Right lobe of liver (tissue), 6 donors: ENCODE measurements around the gene ADISSP. TPM values are rescaled to one million over a fixed set of nuclear protein-coding genes. Genes with fewer than 3 reads are reported as not detected.

Experiments
- ATAC-seq, 4 donors: fragments of 200-7000 bp; cut with Tn5 transposase; one replicate each; pipeline ENCODE4 v1.9.1; 2020; ENCODE audit warnings: mild to moderate bottlenecking in 4 of 4, moderate library complexity in 4 of 4
- DNase-seq, 3 donors: peaks; one replicate each; pipeline ENCODE4 v3.0.0-alpha.2; 2020
- H3K27ac ChIP-seq, 3 donors: fragments of 200-600 bp; one replicate each; pipeline ENCODE4 v1.8.0; 2022
- H3K27me3 ChIP-seq, 2 donors: fragments of 200-600 bp; one replicate each; pipeline ENCODE4 v1.8.0; 2022
- H3K36me3 ChIP-seq, 4 donors: fragments of 200-600 bp; sonication (generic) in 1 of 4; one replicate each; pipeline versions ENCODE4 v1.5.1 to v1.8.0; 2017 to 2022; ENCODE audit warnings: control low read depth in 1 of 4
- H3K4me1 ChIP-seq, 4 donors: fragments of 200-600 bp; sonication (generic) in 1 of 4; one replicate each; pipeline versions ENCODE4 v1.5.1 to v1.8.0; 2017 to 2022; ENCODE audit warnings: control low read depth in 1 of 4
- H3K4me3 ChIP-seq, 3 donors: fragments of 200-600 bp; one replicate each; pipeline ENCODE4 v1.8.0; 2022
- H3K9me3 ChIP-seq, 4 donors: fragments of 200-600 bp; sonication (generic) in 1 of 4; one replicate each; pipeline versions ENCODE4 v1.5.1 to v1.8.0; 2017 to 2022; ENCODE audit warnings: control low read depth in 1 of 4
- POLR2A ChIP-seq: fragments of 450-650 bp; IDR thresholded peaks from one replicate; pipeline ENCODE4 v1.6.1; 2017; ENCODE audit warnings: antibody characterized with exemption, mild to moderate bottlenecking
- WGBS: methylation state at CpG from one replicate; pipeline ENCODE4 v1.1.6; 2018; ENCODE audit warnings: low coverage, low lambda C conversion rate; ENCODE audit not compliant: insufficient coverage; ENCODE audit errors: missing lambda C conversion rate; 5-methylcytosine and 5-hydroxymethylcytosine counted together
- intact Hi-C, 2 donors: fragments of 100-400 bp; cut with DNase I; formaldehyde crosslinking; loops; one replicate each; pipeline versions ENCODE4 v1.11.2 to v1.14.1; 2022
- total RNA-seq, 6 experiments: library from RNA; depleted of rRNA in 2 of 6; stranded (reverse); fragments of >200 nt in 2 of 6; fragmentation: NEBNext Ultra II Directional in 3 of 6; extraction: Animal tissue kit (Norgen Biotek cat#: 25700) in 3 of 6; gene quantifications; one replicate each; pipeline versions ENCODE4 v1.1.0 to v1.2.4, GENCODE V29; 2016 to 2023
- TF ChIP-seq, protein P1 (sequence below), 4 donors: fragments of 200-600 bp in 3 of 4; fragments of 450-650 bp in 1 of 4; IDR thresholded peaks; one replicate each; pipeline versions ENCODE4 v1.5.1 to v1.8.0; 2016 to 2022; ENCODE audit warnings: antibody characterized with exemption in 4 of 4, mild to moderate bottlenecking in 2 of 4
- donor health status: DM: no; HTN: yes; CAD: no.
- donor health status: DM: no; HTN: no; CAD: no.
- donor health status: DM: no; HTN: no; CAD: no.
- donor health status: DM: no; HTN: yes; CAD: no.
- donor health status: DM: no; HTN: yes; CAD: no.

ADISSP gene
- total RNA-seq, 6 experiments from 2014 or later = 9.6 to 11.7 (median 9.9) TPM

DNA sequence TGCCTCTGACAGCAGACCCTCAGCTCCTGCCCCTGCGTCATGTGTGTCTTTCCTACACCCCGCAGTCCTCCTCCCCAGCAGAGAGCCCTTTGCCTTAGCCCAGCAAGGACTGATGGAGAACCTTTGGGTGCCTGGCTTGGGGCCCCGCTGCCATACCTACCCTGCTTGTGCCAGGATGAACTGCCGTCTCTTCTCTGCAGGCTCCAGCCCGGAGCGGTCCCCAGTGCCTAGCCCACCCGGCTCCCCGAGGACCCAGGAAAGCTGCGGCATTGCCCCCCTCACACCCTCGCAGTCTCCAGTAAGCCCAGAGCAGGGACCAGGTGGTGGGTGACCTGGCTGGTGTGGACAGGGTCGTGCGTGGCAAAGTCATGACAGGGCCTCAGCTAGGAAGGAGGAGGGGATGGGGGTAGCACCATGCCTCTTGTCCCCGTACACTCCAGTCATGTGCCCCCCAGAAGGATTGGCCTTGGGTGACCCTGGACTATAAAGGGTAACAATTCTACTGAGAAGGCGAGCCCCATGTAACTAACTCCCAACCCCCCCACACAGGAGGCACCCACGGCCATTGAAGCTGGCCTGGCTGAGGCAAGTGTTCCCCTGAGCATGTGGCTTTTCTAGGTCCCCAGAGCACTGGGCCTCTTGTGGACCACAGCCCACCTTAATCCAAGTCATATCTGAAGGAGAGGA lies 26.8 kb downstream of the ADISSP start:
- H3K4me1 ChIP-seq = peaks cover 0 to 37% (median 6%) of the 10 kb centered on the region in 4 donors
- H3K4me3 ChIP-seq = no peak overlapping the region
- no peaks in the 10 kb centered on the region for H3K27me3 ChIP-seq
- no peak for ATAC-seq
- H3K27ac ChIP-seq = no peak overlapping the region
- intact Hi-C loops = no loop called here
- no peaks in the 10 kb centered on the region for H3K36me3 ChIP-seq
- WGBS = 97% methylated on average over 4 of the region's 15 CpGs
- no peak for DNase-seq
- TF ChIP-seq POLR2A = no peak
- TF ChIP-seq, protein P1, sequence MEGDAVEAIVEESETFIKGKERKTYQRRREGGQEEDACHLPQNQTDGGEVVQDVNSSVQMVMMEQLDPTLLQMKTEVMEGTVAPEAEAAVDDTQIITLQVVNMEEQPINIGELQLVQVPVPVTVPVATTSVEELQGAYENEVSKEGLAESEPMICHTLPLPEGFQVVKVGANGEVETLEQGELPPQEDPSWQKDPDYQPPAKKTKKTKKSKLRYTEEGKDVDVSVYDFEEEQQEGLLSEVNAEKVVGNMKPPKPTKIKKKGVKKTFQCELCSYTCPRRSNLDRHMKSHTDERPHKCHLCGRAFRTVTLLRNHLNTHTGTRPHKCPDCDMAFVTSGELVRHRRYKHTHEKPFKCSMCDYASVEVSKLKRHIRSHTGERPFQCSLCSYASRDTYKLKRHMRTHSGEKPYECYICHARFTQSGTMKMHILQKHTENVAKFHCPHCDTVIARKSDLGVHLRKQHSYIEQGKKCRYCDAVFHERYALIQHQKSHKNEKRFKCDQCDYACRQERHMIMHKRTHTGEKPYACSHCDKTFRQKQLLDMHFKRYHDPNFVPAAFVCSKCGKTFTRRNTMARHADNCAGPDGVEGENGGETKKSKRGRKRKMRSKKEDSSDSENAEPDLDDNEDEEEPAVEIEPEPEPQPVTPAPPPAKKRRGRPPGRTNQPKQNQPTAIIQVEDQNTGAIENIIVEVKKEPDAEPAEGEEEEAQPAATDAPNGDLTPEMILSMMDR (IDR thresholded peaks at IDR 0.05) = no peak
- H3K9me3 ChIP-seq = no peaks in the 10 kb centered on the region

DNA sequence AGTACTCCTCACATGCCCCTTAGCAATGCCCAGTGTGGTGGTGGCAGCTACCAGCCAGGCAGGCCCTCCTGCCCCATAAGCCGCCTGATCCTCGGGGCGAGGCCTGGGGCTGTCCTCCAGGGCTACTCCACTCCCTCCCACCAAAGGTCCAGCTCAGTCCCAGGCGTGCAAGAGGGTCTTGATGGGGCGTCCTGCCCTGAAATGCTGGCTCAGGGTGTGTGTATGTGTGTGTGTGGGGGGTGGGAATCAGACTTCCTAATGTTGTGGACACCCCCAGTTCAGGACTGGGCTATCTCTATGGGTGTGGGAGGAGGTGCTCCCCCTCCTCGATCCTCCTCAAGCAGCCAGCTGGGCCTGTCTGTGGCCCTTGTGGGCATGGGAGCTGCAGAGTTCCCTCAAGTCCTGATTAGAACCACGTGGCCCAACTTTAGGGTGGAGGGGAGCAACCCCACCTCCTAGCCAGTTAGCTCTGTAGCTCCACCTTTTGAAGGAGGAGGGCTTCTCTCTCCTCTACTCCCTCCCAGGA lies 27.6 kb downstream of the ADISSP start:
- Histone ChIP-seq H3K27me3 (no peaks in the 10 kb centered on the region), H3K4me3 (no peak overlapping the region), H3K36me3 (no peaks in the 10 kb centered on the region), H3K4me1 (peaks cover 0 to 37% (median 6%) of the 10 kb centered on the region in 4 donors), H3K9me3 (no peaks in the 10 kb centered on the region), H3K27ac (peak overlapping the region in 2 of 3 donors; percentile 27 to 36)
- intact Hi-C loops = no loop called here
- DNase-seq (no peak), ATAC-seq (no peak)
- WGBS = 60% methylated on average over 1 of the region's 7 CpGs
- TF ChIP-seq, protein P1 (IDR thresholded peaks at IDR 0.05) = no peak
- no peak for TF ChIP-seq POLR2A

DNA sequence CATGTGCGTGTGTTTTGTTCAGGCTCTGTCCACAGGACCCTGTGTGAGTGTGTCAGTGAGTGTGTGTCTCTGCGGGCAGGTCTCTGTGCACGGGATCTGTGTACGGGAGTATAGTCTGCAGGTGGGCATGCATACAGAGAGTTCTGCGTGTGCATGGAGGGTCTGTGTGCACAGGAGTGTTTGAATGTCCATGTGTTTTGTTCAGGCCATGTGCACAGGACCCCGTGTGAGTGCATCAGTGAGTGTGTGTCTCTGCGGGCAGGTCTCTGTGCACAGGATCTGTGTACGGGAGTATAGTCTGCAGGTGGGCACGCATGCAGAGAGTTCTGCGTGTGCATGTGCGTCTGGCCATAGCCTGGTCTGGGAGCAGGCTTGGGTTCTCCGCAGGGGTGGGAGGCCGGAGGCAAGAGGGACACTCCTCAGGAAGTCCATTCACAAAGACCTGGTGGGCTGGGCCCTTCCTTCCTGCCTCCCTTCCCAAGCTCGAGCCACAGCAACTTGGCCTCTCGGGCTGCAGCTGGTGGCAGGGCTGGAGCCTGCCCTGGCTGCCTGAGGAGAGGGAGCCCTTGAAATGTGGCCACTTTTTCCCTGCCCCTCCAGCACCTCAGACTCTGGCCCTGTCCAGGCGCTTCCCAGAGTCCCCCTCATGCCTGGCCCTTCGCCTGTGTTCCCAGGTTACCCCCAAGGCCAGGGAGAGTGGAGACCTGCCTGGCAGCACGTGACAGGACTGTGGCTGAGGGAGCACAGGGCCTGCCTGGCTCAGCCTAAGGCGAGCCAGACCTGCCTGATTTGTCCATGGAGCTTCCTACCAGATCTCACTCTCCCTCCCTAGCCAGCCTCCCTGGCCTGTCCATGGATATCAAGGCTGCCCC lies 28.3 kb downstream of the ADISSP start:
- Histone ChIP-seq H3K27ac (peak overlapping the region in 2 of 3 donors; percentile 27 to 36), H3K27me3 (no peaks in the 10 kb centered on the region), H3K4me3 (no peak overlapping the region), H3K9me3 (no peaks in the 10 kb centered on the region), H3K36me3 (no peaks in the 10 kb centered on the region), H3K4me1 (peaks cover 0 to 37% (median 6%) of the 10 kb centered on the region in 4 donors)
- TF ChIP-seq POLR2A = no peak
- TF ChIP-seq, protein P1 (IDR thresholded peaks at IDR 0.05) = no peak
- intact Hi-C loops = no loop called here
- DNase-seq (no peak), ATAC-seq (peak; percentile 26 to 70 (median 60))
- 64% methylated on average over 4 of the region's 19 CpGs for WGBS

DNA sequence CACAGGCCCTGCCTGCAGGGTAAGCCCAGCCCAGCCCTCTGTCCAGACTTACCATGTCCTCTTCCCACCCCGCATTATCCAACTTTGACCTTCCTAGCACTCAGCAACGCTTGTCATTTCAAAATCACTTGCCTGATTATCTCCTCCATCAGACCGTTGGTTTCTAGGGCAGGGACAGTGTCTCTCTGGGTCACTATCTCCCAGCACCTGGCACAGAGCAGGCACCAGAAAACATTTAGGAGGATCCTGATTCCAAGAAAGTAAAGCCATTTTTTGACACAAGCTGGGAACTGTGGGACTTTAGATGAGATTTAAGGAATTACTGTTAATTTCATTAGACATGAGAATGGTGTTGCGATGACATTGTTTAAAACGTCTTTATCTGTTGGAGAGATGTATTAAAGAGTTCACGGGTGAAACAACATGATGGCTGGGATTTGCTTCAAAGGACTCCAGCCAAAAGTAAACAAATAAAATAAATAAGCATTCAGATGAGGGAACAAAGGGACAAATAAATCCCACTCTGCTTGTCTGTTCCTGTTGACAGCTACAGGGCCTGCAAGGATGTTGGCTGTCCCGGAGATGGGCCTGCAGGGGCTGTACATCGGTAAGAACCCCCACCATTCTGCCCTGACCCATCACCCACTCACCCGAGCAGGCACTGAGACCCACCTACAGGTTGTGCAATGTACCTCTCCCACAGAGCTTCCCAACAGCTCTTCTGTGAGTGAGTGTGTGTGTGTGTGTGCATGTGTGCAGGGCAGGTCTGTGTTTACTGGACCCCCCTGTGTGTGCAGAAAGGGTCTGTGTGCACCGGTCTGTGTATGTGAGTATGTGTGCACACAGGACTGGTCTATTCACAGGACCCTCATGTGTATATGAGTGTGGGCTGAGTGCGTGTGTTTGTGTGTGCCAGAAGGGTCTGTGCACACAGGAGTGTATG lies 29.2 kb downstream of the ADISSP start:
- Histone ChIP-seq H3K9me3 (no peaks in the 10 kb centered on the region), H3K36me3 (no peaks in the 10 kb centered on the region), H3K27me3 (no peaks in the 10 kb centered on the region), H3K4me1 (peaks cover 0 to 37% (median 6%) of the 10 kb centered on the region in 4 donors), H3K27ac (peak overlapping the region in 1 of 3 donors; percentile 40), H3K4me3 (no peak overlapping the region)
- no peak for TF ChIP-seq POLR2A
- TF ChIP-seq, protein P1 (IDR thresholded peaks at IDR 0.05) = no peak
- 36% methylated on average over 8 of the region's 11 CpGs for WGBS
- DNase-seq = peak in 1 of 3 donors; percentile 56
- ATAC-seq = peak; percentile 43 to 84 (median 56)
- intact Hi-C loops = no loop called here
